Measurements from ENCODE around the gene RMP24.
A peak's percentile ranks its signal among the peaks of the same experiment; 100 is the strongest.

The RMP24 gene

DNA sequence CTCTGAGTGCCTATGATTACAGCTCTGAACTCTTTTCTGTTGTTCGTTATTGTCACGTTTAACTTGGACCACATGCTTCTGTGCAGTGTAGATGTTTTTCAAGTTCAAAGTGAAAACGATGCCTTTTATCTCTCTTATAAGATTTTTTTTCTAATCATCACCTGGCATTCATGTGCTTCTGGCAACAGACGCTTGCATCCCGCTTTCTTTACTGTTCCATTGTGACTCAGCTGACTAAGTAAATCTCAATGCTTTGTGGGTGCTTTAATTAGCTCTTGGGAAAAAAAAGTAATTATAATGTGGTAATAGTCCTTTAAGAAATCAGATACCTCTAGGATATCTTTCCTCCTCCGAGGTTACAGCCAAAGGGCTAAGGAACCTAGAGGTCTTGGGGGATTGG is 31.2 kb upstream of the RMP24 start:
- no peak overlapping the region for H3K4me3 ChIP-seq (ENCODE audit: low read depth, low read length)
- H3K36me3 ChIP-seq (ENCODE audit: control insufficient read depth, insufficient read depth, low read length): peaks cover 66% of the 10 kb centered on the region

GRCh38 chr18:35942133-35942532 is 30.3 kb upstream of the RMP24 start:
- Histone ChIP-seq H3K27ac (ENCODE audit: low read depth, low read length) (no peak overlapping the region), H3K36me3 (ENCODE audit: control insufficient read depth, insufficient read depth, low read length) (peaks cover 61% of the 10 kb centered on the region), H3K9me3 (ENCODE audit: control insufficient read depth, insufficient read depth, low read depth, low read length) (no peaks in the 10 kb centered on the region), H3K27me3 (ENCODE audit: control insufficient read depth, insufficient read depth, low read length) (no peaks in the 10 kb centered on the region), H3K9ac (ENCODE audit: low read length) (no peak overlapping the region), H3K4me3 (ENCODE audit: low read depth, low read length) (no peak overlapping the region), H3K4me1 (ENCODE audit: control insufficient read depth, insufficient read depth, low read length) (peaks cover 20% of the 10 kb centered on the region)

More for the DNA sequence above, 31.2 kb upstream of the RMP24 start:
- Histone ChIP-seq H3K9me3 (ENCODE audit: control insufficient read depth, insufficient read depth, low read depth, low read length) (no peaks in the 10 kb centered on the region), H3K9ac (ENCODE audit: low read length) (no peak overlapping the region), H3K27ac (ENCODE audit: low read depth, low read length) (no peak overlapping the region), H3K4me1 (ENCODE audit: control insufficient read depth, insufficient read depth, low read length) (peaks cover 15% of the 10 kb centered on the region), H3K27me3 (ENCODE audit: control insufficient read depth, insufficient read depth, low read length) (no peaks in the 10 kb centered on the region)

GRCh38 chr18:35942661-35943060 is 29.8 kb upstream of the RMP24 start:
- H3K27ac ChIP-seq (ENCODE audit: low read depth, low read length): no peak overlapping the region
- peaks cover 56% of the 10 kb centered on the region for H3K36me3 ChIP-seq (ENCODE audit: control insufficient read depth, insufficient read depth, low read length)
- H3K9me3 ChIP-seq (ENCODE audit: control insufficient read depth, insufficient read depth, low read depth, low read length): no peaks in the 10 kb centered on the region
- H3K9ac ChIP-seq (ENCODE audit: low read length): no peak overlapping the region
- H3K4me1 ChIP-seq (ENCODE audit: control insufficient read depth, insufficient read depth, low read length): peaks cover 24% of the 10 kb centered on the region
- no peak overlapping the region for H3K4me3 ChIP-seq (ENCODE audit: low read depth, low read length)
- no peaks in the 10 kb centered on the region for H3K27me3 ChIP-seq (ENCODE audit: control insufficient read depth, insufficient read depth, low read length)

- H3K4me1 ChIP-seq (ENCODE audit: control insufficient read depth, insufficient read depth, low read length): peaks cover 22% of the 10 kb centered on the region
- H3K4me3 ChIP-seq (ENCODE audit: low read depth, low read length): peak overlapping the region; percentile 82; the same call in 1 of the 2 replicates
- no peak overlapping the region for H3K27ac ChIP-seq (ENCODE audit: low read depth, low read length)
- no peaks in the 10 kb centered on the region for H3K27me3 ChIP-seq (ENCODE audit: control insufficient read depth, insufficient read depth, low read length)
- H3K9ac ChIP-seq (ENCODE audit: low read length): peak overlapping the region; percentile 43
- peaks cover 3% of the 10 kb centered on the region; the same call in 1 of the 2 replicates for H3K9me3 ChIP-seq (ENCODE audit: control insufficient read depth, insufficient read depth, low read depth, low read length)
- peaks cover 25% of the 10 kb centered on the region for H3K36me3 ChIP-seq (ENCODE audit: control insufficient read depth, insufficient read depth, low read length)
Measured at GRCh38 chr18:35948080-35948479, 24.4 kb upstream of the RMP24 start.

- Histone ChIP-seq H3K36me3 (ENCODE audit: control insufficient read depth, insufficient read depth, low read length) (peaks cover 21% of the 10 kb centered on the region), H3K4me3 (ENCODE audit: low read depth, low read length) (peak overlapping the region; percentile 82), H3K27ac (ENCODE audit: low read depth, low read length) (no peak overlapping the region), H3K9ac (ENCODE audit: low read length) (peak overlapping the region; percentile 90), H3K9me3 (ENCODE audit: control insufficient read depth, insufficient read depth, low read depth, low read length) (peaks cover 6% of the 10 kb centered on the region; the same call in 1 of the 2 replicates), H3K4me1 (ENCODE audit: control insufficient read depth, insufficient read depth, low read length) (peaks cover 22% of the 10 kb centered on the region), H3K27me3 (ENCODE audit: control insufficient read depth, insufficient read depth, low read length) (no peaks in the 10 kb centered on the region)
Measured at GRCh38 chr18:35949090-35949489, 23.4 kb upstream of the RMP24 start.

- peaks cover 11% of the 10 kb centered on the region for H3K36me3 ChIP-seq (ENCODE audit: control insufficient read depth, insufficient read depth, low read length)
- H3K27me3 ChIP-seq (ENCODE audit: control insufficient read depth, insufficient read depth, low read length): no peaks in the 10 kb centered on the region
- H3K9ac ChIP-seq (ENCODE audit: low read length): peak overlapping the region; percentile 90
- H3K4me1 ChIP-seq (ENCODE audit: control insufficient read depth, insufficient read depth, low read length): peaks cover 22% of the 10 kb centered on the region
- peaks cover 6% of the 10 kb centered on the region; the same call in 1 of the 2 replicates for H3K9me3 ChIP-seq (ENCODE audit: control insufficient read depth, insufficient read depth, low read depth, low read length)
- peak overlapping the region; percentile 83 for H3K27ac ChIP-seq (ENCODE audit: low read depth, low read length)
- peak overlapping the region; percentile 82 for H3K4me3 ChIP-seq (ENCODE audit: low read depth, low read length)
Measured at GRCh38 chr18:35949903-35950627, 22.4 kb upstream of the RMP24 start.

DNA sequence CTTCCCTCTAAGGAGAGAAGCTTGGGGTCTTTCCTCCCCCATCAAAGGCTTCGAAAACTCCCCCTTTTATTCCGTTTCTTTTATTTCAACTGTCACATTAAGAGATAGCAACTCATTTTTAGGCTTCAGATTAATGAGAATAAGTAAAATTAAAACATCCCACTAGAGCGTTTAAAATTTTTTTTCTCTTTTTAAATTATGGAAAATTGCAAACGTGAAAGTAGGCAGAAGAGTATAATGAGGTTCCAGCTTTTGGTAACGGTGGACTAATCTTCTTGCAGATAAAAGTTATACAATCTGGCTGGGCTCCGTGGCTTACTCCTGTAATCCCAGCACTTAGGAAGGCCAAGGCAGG is 21.9 kb upstream of the RMP24 start:
- Histone ChIP-seq H3K9me3 (ENCODE audit: control insufficient read depth, insufficient read depth, low read depth, low read length) (peaks cover 6% of the 10 kb centered on the region; the same call in 1 of the 2 replicates), H3K9ac (ENCODE audit: low read length) (no peak overlapping the region), H3K36me3 (ENCODE audit: control insufficient read depth, insufficient read depth, low read length) (peaks cover 6% of the 10 kb centered on the region; the same call in 1 of the 2 replicates), H3K4me1 (ENCODE audit: control insufficient read depth, insufficient read depth, low read length) (peaks cover 22% of the 10 kb centered on the region), H3K4me3 (ENCODE audit: low read depth, low read length) (peak overlapping the region; percentile 82), H3K27me3 (ENCODE audit: control insufficient read depth, insufficient read depth, low read length) (no peaks in the 10 kb centered on the region), H3K27ac (ENCODE audit: low read depth, low read length) (no peak overlapping the region)

DNA sequence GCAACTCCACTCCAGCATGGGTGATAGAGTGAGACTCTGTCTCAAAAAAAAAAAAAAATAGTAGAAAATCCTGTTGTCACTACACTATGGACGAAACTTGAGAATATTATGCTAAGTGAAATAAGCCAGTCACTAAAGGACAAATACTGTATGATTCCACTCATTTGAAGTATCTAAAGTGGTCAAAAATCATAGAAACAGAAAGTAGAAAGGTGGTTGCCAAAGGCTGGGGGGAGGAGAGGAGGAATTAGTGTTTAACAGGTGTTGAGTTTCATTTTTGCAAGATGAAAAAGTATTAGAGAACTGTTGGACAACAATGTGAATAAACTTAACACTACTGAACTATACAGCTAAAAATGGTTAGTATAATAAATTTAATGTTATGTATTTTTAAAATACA is 18.8 kb upstream of the RMP24 start:
- Histone ChIP-seq H3K9ac (ENCODE audit: low read length) (no peak overlapping the region), H3K4me1 (ENCODE audit: control insufficient read depth, insufficient read depth, low read length) (peaks cover 2% of the 10 kb centered on the region), H3K9me3 (ENCODE audit: control insufficient read depth, insufficient read depth, low read depth, low read length) (peaks cover 8% of the 10 kb centered on the region; the same call in 1 of the 2 replicates), H3K27ac (ENCODE audit: low read depth, low read length) (no peak overlapping the region), H3K36me3 (ENCODE audit: control insufficient read depth, insufficient read depth, low read length) (no peaks in the 10 kb centered on the region), H3K27me3 (ENCODE audit: control insufficient read depth, insufficient read depth, low read length) (no peaks in the 10 kb centered on the region), H3K4me3 (ENCODE audit: low read depth, low read length) (no peak overlapping the region)

DNA sequence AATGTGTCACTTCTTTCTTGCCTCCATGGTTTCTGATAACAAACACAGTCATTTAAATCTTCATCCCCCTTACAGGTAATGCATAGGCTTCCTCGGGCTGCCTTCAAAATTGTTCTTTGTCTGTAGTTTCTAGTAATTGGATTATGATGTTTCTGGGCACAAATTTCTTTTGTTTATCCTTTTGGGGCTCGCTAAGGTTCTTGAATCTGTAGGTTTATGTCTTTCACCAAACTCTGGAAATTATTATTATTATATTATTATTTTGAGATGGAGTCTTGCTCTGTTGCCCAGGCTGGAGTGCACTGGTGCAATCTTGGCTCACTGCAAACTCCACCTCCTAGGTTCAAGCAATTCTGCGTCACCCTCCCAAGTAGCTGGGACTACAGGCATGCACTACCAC is 16.3 kb upstream of the RMP24 start:
- Histone ChIP-seq H3K9ac (ENCODE audit: low read length) (no peak overlapping the region), H3K36me3 (ENCODE audit: control insufficient read depth, insufficient read depth, low read length) (no peaks in the 10 kb centered on the region), H3K4me1 (ENCODE audit: control insufficient read depth, insufficient read depth, low read length) (no peaks in the 10 kb centered on the region), H3K27me3 (ENCODE audit: control insufficient read depth, insufficient read depth, low read length) (no peaks in the 10 kb centered on the region), H3K4me3 (ENCODE audit: low read depth, low read length) (no peak overlapping the region), H3K9me3 (ENCODE audit: control insufficient read depth, insufficient read depth, low read depth, low read length) (peaks cover 21% of the 10 kb centered on the region), H3K27ac (ENCODE audit: low read depth, low read length) (no peak overlapping the region)

GRCh38 chr18:35962320-35962719 is 10.2 kb upstream of the RMP24 start:
- no peaks in the 10 kb centered on the region for H3K27me3 ChIP-seq (ENCODE audit: control insufficient read depth, insufficient read depth, low read length)
- no peaks in the 10 kb centered on the region for H3K36me3 ChIP-seq (ENCODE audit: control insufficient read depth, insufficient read depth, low read length)
- no peaks in the 10 kb centered on the region for H3K4me1 ChIP-seq (ENCODE audit: control insufficient read depth, insufficient read depth, low read length)
- peaks cover 22% of the 10 kb centered on the region for H3K9me3 ChIP-seq (ENCODE audit: control insufficient read depth, insufficient read depth, low read depth, low read length)
- H3K27ac ChIP-seq (ENCODE audit: low read depth, low read length): no peak overlapping the region
- no peak overlapping the region for H3K9ac ChIP-seq (ENCODE audit: low read length)
- H3K4me3 ChIP-seq (ENCODE audit: low read depth, low read length): no peak overlapping the region

DNA sequence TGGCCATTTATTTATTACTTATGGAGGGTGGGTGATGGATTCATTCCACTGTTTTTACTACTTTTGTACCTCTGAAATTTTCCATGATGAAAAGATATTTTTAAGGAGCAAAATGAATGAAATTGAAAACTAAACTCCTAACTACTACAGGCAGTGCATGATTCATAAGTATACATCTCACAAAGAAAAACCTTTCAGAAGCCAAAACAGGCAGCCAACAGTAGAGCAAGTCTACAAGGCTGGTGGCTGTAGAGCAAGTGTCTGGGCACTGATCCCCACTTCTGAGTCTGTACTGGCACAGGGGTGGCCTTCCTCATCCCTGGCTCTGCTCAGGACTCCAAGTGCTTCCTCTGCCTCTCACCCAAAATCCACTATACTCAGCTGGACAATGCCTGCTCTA is 8.2 kb upstream of the RMP24 start:
- peaks cover 25% of the 10 kb centered on the region for H3K9me3 ChIP-seq (ENCODE audit: control insufficient read depth, insufficient read depth, low read depth, low read length)
- no peak overlapping the region for H3K4me3 ChIP-seq (ENCODE audit: low read depth, low read length)
- no peak overlapping the region for H3K9ac ChIP-seq (ENCODE audit: low read length)
- H3K27ac ChIP-seq (ENCODE audit: low read depth, low read length): no peak overlapping the region
- no peaks in the 10 kb centered on the region for H3K4me1 ChIP-seq (ENCODE audit: control insufficient read depth, insufficient read depth, low read length)
- H3K27me3 ChIP-seq (ENCODE audit: control insufficient read depth, insufficient read depth, low read length): no peaks in the 10 kb centered on the region
- H3K36me3 ChIP-seq (ENCODE audit: control insufficient read depth, insufficient read depth, low read length): no peaks in the 10 kb centered on the region
